ENCODE results near the gene SND1.
A peak's percentile ranks its signal among the peaks of the same experiment; 100 is the strongest.

SND1 gene

GRCh38 chr7:128115821-128116723 is 464.1 kb downstream of the SND1 start:
- DNase-seq (ENCODE audit: low spot score), result no peak

- DNase-seq (ENCODE audit: low spot score), result no peak
These were observed 464.7 kb downstream of the SND1 start for GRCh38 chr7:128116740-128117139.

GRCh38 chr7:128117691-128118090 is 465.7 kb downstream of the SND1 start:
- no peak for DNase-seq (ENCODE audit: low spot score)

- DNase-seq (ENCODE audit: low spot score), result no peak
These were observed 467.0 kb downstream of the SND1 start for GRCh38 chr7:128119036-128119435.

- no peak for DNase-seq (ENCODE audit: low spot score)
These were observed 468.1 kb downstream of the SND1 start for GRCh38 chr7:128120116-128120515.

- no peak for DNase-seq (ENCODE audit: low spot score)
These were observed 469.0 kb downstream of the SND1 start for GRCh38 chr7:128120976-128121490.

- DNase-seq (ENCODE audit: low spot score), result no peak
These were observed 469.9 kb downstream of the SND1 start for GRCh38 chr7:128121711-128122530.

GRCh38 chr7:128122576-128123290 is 470.7 kb downstream of the SND1 start:
- no peak for DNase-seq (ENCODE audit: low spot score)

GRCh38 chr7:128123291-128124037 is 471.5 kb downstream of the SND1 start:
- no peak for DNase-seq (ENCODE audit: low spot score)

- DNase-seq (ENCODE audit: low spot score), result no peak
These were observed 472.8 kb downstream of the SND1 start for GRCh38 chr7:128124786-128125185.

- DNase-seq (ENCODE audit: low spot score), result no peak
These were observed 473.8 kb downstream of the SND1 start for GRCh38 chr7:128125816-128126215.

- DNase-seq (ENCODE audit: low spot score), result no peak
These were observed 476.4 kb downstream of the SND1 start for GRCh38 chr7:128128401-128128800.

- DNase-seq (ENCODE audit: low spot score), result no peak
These were observed 477.4 kb downstream of the SND1 start for GRCh38 chr7:128129224-128129864.

- no peak for DNase-seq (ENCODE audit: low spot score)
These were observed 479.1 kb downstream of the SND1 start for GRCh38 chr7:128131115-128131514.

- no peak for DNase-seq (ENCODE audit: low spot score)
These were observed 479.7 kb downstream of the SND1 start for GRCh38 chr7:128131731-128132130.

GRCh38 chr7:128132426-128133069 is 480.6 kb downstream of the SND1 start:
- no peak for DNase-seq (ENCODE audit: low spot score)

GRCh38 chr7:128135159-128135514 is 483.1 kb downstream of the SND1 start:
- DNase-seq (ENCODE audit: low spot score), result no peak

- peak; percentile 73 for DNase-seq (ENCODE audit: low spot score)
These were observed 483.7 kb downstream of the SND1 start for GRCh38 chr7:128135515-128136214.

GRCh38 chr7:128136215-128136597 is 484.2 kb downstream of the SND1 start:
- DNase-seq (ENCODE audit: low spot score), result no peak

GRCh38 chr7:128137181-128137580 is 485.2 kb downstream of the SND1 start:
- no peak for DNase-seq (ENCODE audit: low spot score)

All from left forelimb (tissue), 1 donor.